Myometrial cell (primary cell): Measurements from ENCODE around the gene CNNM2. TPM values are rescaled to one million over a fixed set of nuclear protein-coding genes. Genes with fewer than 3 reads are reported as not detected.

ENCODE experiments used
- total RNA-seq: library from RNA; depleted of rRNA; stranded (reverse); fragments of >200 nt; gene quantifications from 2 replicates; pipeline ENCODE4 v1.2.3, GENCODE V29; 2015

CNNM2 gene
- total RNA-seq, result 1.7 and 2.3 TPM in 2 replicates

DNA sequence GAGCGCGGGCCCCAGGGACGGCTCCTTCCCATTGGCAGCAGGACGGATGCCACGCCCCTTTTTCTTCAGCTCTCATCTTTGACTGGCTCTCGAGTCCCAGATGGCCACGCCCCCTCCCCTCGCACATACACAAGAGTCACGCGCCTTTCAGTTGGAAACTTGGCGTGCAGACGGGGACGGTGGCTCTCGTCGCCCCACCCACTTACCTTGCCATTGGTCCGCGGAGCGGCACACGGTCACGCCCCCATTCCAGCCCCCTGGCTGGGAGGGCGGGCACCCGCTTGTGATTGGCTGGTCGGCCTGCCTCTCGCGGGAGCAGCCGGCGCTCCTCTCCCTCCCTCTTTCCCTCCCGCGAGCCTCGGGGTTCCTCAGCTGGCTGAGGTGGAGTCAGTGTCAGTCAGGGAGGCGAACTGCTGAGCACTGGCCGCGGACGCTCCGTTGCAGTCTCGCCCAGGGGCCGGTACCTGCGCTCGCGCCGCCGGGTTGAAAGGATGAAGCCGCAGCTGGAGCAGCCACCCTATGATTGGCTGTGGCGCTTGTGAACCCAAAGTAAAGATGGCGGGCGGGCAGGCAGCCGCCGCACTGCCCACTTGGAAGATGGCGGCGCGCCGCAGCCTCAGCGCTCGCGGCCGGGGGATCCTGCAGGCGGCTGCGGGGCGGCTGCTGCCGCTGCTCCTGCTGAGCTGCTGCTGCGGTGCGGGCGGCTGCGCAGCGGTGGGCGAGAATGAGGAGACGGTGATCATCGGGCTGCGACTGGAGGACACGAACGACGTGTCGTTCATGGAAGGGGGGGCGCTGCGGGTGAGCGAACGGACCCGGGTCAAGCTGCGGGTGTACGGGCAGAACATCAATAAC is at the start of gene CNNM2:
CNNM2 (plus strand) TSS at position 333 of the 855 bp plus-strand sequence; CDS start at position 520, 187 bp downstream.

DNA sequence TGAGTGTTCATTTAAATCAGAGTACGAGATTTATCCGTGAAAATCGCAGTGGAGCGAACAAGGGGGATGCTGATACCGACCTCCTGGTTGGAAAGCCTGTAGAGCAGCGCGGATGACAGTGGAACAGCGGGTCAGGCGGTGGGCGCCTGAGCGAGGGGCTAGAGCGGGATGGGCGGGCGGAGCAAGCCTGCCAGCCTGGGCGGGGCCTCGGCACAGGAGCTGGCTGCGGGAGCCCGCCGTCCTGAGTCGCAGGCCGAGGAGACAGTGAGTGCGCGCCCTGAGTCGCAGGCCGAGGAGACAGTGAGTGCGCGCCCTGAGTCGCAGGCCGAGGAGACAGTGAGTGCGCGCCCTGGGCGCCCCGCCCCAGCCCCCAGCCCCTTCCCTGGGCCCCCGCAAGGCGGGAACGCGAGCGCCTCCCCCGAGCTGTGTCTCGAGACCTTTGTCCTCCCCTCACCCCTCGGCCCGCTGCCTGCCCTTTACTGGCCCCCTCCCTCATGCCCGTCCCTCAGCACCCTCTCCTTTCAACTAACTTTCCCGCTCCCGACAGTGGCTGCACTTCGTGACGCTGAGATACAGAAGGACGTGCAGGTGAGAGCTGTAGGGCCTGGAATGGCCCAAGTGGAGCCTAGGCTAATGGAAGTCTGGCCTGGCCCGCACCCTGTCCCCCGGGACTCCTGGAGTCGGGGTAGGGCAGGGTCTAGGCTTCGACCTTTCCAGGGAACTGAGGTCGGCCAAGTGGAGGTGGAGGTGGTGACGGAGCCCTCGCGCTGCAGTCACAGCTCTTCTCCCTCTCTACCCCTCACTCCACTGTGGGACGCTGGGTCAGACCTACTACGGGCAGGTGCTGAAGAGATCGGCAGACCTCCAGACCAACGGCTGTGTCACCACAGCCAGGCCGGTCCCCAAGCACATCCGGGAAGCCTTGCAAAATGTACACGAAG is 48.6 kb upstream of the CNNM2 start, which contains the start of gene AS3MT:
AS3MT (plus strand) TSS at position 213 of the 941 bp plus-strand sequence; CDS start at position 336, 123 bp downstream.

Other genes with a start within 250 kb of the CNNM2 start
- gene ARL3, start 203.9 kb upstream of the CNNM2 start, total RNA-seq, result 9.8 and 14.2 TPM in 2 replicates
- gene SFXN2, start 203.7 kb upstream of the CNNM2 start, total RNA-seq, result 7.4 and 19.3 TPM in 2 replicates
- 47.3 and 47.7 TPM in 2 replicates for gene WBP1L, start 174.3 kb upstream of the CNNM2 start, total RNA-seq
- not detected in 2 replicates for gene CYP17A1, start 80.9 kb upstream of the CNNM2 start, total RNA-seq
- 17.5 and 23.9 TPM in 2 replicates for gene BORCS7, start 64.0 kb upstream of the CNNM2 start, total RNA-seq
- gene AS3MT, start 48.8 kb upstream of the CNNM2 start, total RNA-seq, result 6.4 and 7.5 TPM in 2 replicates